Nephron (organoid): ENCODE data around the gene MRTFA.
A peak's percentile ranks its signal among the peaks of the same experiment; 100 is the strongest.

Experiments used
- H3K27ac Mint-ChIP-seq, 3 experiments: 2 replicates each; pipeline ENCODE4 v1.8.0; 2020; ENCODE audit warnings: mixed read lengths in 3 of 3, mild to moderate bottlenecking in 2 of 3, moderate library complexity in 1 of 3
- H3K27me3 Mint-ChIP-seq: 2 replicates; pipeline ENCODE4 v1.8.0; 2021; ENCODE audit warnings: low read depth, mild to moderate bottlenecking, moderate library complexity, mixed read lengths
- H3K36me3 Mint-ChIP-seq: 2 replicates; pipeline ENCODE4 v1.8.0; 2020; ENCODE audit warnings: low read depth, mixed read lengths
- H3K4me1 Mint-ChIP-seq: 2 replicates; pipeline ENCODE4 v1.8.0; 2020; ENCODE audit warnings: mixed read lengths
- H3K4me3 Mint-ChIP-seq, 3 experiments: 2 replicates each; pipeline ENCODE4 v1.8.0; 2020; ENCODE audit warnings: mild to moderate bottlenecking in 3 of 3, mixed read lengths in 3 of 3, moderate library complexity in 2 of 3
- H3K9me3 Mint-ChIP-seq: 2 replicates; pipeline ENCODE4 v1.8.0; 2020; ENCODE audit warnings: mixed read lengths
- CTCF ChIP-seq, 3 experiments: fragments of 200-600 bp; sonication (generic); IDR thresholded peaks; one replicate each; pipeline ENCODE4 v1.5.0; 2021; ENCODE audit warnings: antibody characterized with exemption in 3 of 3; ENCODE audit not compliant: unreplicated experiment in 3 of 3

MRTFA gene

GRCh38 chr22:40441761-40442390, 194.6 kb downstream of the MRTFA start:
- Mint-ChIP-seq H3K9me3 (peaks cover 10% of the 10 kb centered on the region), H3K36me3 (peaks cover 28% of the 10 kb centered on the region), H3K4me3 (no peak overlapping the region), H3K27ac (no peak overlapping the region), H3K4me1 (peaks cover 20% of the 10 kb centered on the region), H3K27me3 (no peaks in the 10 kb centered on the region)
- TF ChIP-seq CTCF (IDR thresholded peaks at IDR 0.05; ENCODE audit: unreplicated experiment in 3 of 3), result no peak

GRCh38 chr22:40436505-40437431, 199.8 kb downstream of the MRTFA start:
- Mint-ChIP-seq H3K36me3 (peaks cover 4% of the 10 kb centered on the region), H3K27ac (peak overlapping the region; percentile 82 to 87 (median 85)), H3K9me3 (no peaks in the 10 kb centered on the region), H3K4me1 (peaks cover 36% of the 10 kb centered on the region), H3K27me3 (no peaks in the 10 kb centered on the region), H3K4me3 (peak overlapping the region in 1 of 3 experiments; percentile 62)
- peak; percentile 74 to 85 (median 75) for TF ChIP-seq CTCF (IDR thresholded peaks at IDR 0.05; ENCODE audit: unreplicated experiment in 3 of 3)

GRCh38 chr22:40434745-40435144, 201.8 kb downstream of the MRTFA start:
- no peaks in the 10 kb centered on the region for H3K27me3 Mint-ChIP-seq
- H3K9me3 Mint-ChIP-seq, result no peaks in the 10 kb centered on the region
- peak overlapping the region in 2 of 3 experiments; percentile 25 to 37 for H3K27ac Mint-ChIP-seq
- no peak overlapping the region for H3K4me3 Mint-ChIP-seq
- H3K36me3 Mint-ChIP-seq, result peaks cover 14% of the 10 kb centered on the region
- peaks cover 36% of the 10 kb centered on the region for H3K4me1 Mint-ChIP-seq
- no peak for TF ChIP-seq CTCF (IDR thresholded peaks at IDR 0.05; ENCODE audit: unreplicated experiment in 3 of 3)

GRCh38 chr22:40434106-40434505, 202.4 kb downstream of the MRTFA start:
- TF ChIP-seq CTCF (IDR thresholded peaks at IDR 0.05; ENCODE audit: unreplicated experiment in 3 of 3), result no peak
- Mint-ChIP-seq H3K4me1 (peaks cover 36% of the 10 kb centered on the region), H3K36me3 (peaks cover 20% of the 10 kb centered on the region), H3K27ac (no peak overlapping the region), H3K9me3 (no peaks in the 10 kb centered on the region), H3K4me3 (no peak overlapping the region), H3K27me3 (no peaks in the 10 kb centered on the region)

- H3K27ac Mint-ChIP-seq, result no peak overlapping the region
- H3K4me3 Mint-ChIP-seq, result no peak overlapping the region
- no peaks in the 10 kb centered on the region for H3K9me3 Mint-ChIP-seq
- H3K27me3 Mint-ChIP-seq, result no peaks in the 10 kb centered on the region
- H3K4me1 Mint-ChIP-seq, result peaks cover 42% of the 10 kb centered on the region
- TF ChIP-seq CTCF (IDR thresholded peaks at IDR 0.05; ENCODE audit: unreplicated experiment in 3 of 3), result no peak
- peaks cover 26% of the 10 kb centered on the region for H3K36me3 Mint-ChIP-seq
Observed at GRCh38 chr22:40433416-40434090, 203.0 kb downstream of the MRTFA start.
